HS-27A (cell line): ENCODE measurements around the gene ACTN2.

ENCODE experiments used
- DNase-seq: peaks from one replicate; pipeline ENCODE4 v3.0.0-alpha.2; 2012; ENCODE audit warnings: low read depth, missing footprints

The ACTN2 gene

GRCh38 chr1:236742421-236743160 is 56.3 kb downstream of the ACTN2 start:
- DNase-seq: no peak

- DNase-seq: no peak
These were observed 58.2 kb downstream of the ACTN2 start for GRCh38 chr1:236744533-236744932.

GRCh38 chr1:236746785-236747184 is 60.5 kb downstream of the ACTN2 start:
- no peak for DNase-seq

DNA sequence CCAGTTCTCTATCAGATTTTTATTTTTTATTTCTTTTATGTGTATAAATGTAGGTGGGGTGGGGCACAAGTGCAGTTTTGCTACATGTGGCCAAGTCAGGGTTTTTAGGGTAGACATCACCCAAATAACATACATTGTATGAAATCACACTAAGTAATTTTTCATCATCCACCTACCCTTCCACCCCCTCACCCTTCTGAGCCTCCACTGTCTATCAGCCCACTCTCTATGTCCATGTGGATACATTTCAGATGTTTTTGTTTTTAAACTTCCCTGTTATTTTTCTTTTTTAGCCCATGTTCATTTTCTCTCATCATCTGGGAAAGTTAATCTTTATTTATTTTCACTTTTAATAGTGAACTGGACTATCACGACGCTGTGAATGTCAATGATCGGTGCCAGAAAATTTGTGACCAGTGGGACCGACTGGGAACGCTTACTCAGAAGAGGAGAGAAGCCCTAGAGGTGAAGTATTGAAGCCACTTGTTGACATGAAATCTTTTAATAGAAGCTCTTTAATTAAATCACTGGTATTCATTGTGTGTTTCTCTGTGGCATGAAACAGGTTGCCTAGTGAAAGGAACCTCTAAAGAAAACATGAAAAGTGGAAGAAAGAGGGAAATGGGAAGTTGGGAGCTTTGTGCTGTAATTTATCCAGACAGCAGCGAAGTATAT is 61.1 kb downstream of the ACTN2 start:
- DNase-seq: no peak

GRCh38 chr1:236748268-236748870 is 62.1 kb downstream of the ACTN2 start:
- no peak for DNase-seq

GRCh38 chr1:236750928-236751327 is 64.6 kb downstream of the ACTN2 start:
- no peak for DNase-seq

DNA sequence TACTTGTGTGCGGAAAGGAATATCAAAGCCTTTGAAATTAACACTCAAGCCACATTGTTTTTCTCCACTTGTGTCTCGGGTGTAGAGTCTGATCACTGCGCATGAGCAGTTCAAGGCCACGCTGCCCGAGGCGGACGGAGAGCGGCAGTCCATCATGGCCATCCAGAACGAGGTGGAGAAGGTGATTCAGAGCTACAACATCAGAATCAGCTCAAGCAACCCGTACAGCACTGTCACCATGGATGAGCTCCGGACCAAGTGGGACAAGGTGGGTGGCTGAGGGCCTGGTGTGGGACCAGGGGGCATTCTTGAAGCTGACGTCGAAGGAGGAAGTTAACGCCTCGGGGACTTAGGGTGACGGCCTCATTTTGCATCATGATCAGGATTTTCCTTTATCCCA is 65.1 kb downstream of the ACTN2 start:
- DNase-seq: no peak

GRCh38 chr1:236751935-236752334 is 65.6 kb downstream of the ACTN2 start:
- DNase-seq: no peak

DNA sequence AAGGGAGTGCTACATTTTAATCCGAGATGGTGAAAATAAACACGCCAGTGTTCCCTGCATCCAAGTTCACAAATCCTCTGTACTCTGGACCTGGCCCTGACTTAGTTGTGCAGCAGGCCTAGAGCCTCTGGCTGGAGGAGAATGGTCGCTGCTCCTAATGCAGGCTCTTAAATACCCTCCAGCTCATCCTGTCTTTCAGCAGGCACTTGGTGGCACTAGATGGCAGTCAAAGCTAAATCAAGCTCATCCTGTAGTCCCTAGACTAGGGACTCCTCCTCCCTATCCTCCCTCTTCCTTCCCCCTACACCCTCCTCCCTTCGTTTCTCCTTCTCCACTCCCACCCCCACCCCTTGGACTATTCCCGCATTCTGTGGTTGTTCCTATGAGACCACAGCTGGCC is 67.2 kb downstream of the ACTN2 start:
- DNase-seq: no peak

GRCh38 chr1:236753964-236754363 is 67.7 kb downstream of the ACTN2 start:
- no peak for DNase-seq

DNA sequence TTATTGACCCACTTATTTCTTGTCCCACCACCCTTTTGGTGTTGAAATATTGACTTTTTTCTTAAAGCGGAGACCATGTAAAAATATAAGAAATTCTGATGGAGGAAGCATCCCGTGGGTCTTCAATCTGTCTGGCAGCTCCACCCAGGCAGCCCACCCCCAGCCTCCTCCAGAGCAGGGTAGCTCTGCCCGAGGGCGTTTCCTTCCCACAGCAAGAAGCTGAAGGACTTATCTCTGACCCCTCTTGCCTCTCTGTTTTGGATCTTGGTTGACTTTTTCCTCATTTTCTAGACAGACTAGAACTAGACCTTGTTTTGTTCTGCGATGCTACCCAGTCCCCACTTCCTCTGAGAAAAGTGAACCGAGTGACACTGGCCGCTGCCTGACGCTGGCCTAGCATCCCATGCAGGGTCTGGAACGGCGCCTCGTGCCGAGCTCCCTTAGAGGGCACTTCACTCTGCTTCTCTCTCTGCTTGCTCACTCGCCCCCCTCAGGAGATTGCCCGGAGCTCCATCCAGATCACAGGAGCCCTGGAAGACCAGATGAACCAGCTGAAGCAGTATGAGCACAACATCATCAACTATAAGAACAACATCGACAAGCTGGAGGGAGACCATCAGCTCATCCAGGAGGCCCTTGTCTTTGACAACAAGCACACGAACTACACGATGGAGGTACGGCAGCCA is 68.4 kb downstream of the ACTN2 start:
- DNase-seq: no peak

GRCh38 chr1:236757640-236758039 is 71.3 kb downstream of the ACTN2 start:
- DNase-seq: no peak

GRCh38 chr1:236759252-236759859 is 73.1 kb downstream of the ACTN2 start:
- DNase-seq: peak; percentile 12

- DNase-seq: no peak
These were observed 74.2 kb downstream of the ACTN2 start for GRCh38 chr1:236760480-236760879.

- DNase-seq: no peak
These were observed 74.7 kb downstream of the ACTN2 start for GRCh38 chr1:236760986-236761385.

- DNase-seq: no peak
These were observed 75.3 kb downstream of the ACTN2 start for GRCh38 chr1:236761397-236762132.

GRCh38 chr1:236762410-236762809 is 76.1 kb downstream of the ACTN2 start:
- DNase-seq: no peak

GRCh38 chr1:236765831-236766230 is 79.5 kb downstream of the ACTN2 start:
- no peak for DNase-seq

- no peak for DNase-seq
These were observed 80.2 kb downstream of the ACTN2 start for GRCh38 chr1:236766506-236766905.

DNA sequence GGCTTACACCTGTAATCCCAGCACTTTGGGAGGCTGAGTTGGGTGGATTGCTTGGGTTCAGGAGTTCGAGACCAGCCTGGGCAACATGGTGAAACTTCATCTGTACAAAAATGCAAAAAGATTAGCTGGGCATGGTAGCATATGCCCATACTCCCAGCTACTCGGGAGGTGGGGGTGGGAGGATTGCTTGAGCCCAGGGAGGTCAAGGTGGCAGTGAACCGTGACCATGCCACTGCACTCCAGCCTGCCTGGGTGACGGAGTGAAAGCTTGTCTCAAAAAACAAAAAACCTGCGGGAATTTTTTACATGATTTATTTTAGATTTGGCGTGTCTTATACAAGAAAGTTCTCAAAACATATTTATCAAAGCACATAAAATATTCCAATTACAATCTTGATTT is 81.0 kb downstream of the ACTN2 start:
- no peak for DNase-seq

- no peak for DNase-seq
These were observed 82.3 kb downstream of the ACTN2 start for GRCh38 chr1:236768601-236769000.

GRCh38 chr1:236773919-236774318 is 87.6 kb downstream of the ACTN2 start:
- no peak for DNase-seq
